Right atrium auricular region (tissue), 2 donors: ENCODE results near the gene AGBL5. TPM values are rescaled to one million over a fixed set of nuclear protein-coding genes. Genes with fewer than 3 reads are reported as not detected.

ENCODE experiments used
- DNase-seq: peaks from one replicate; pipeline ENCODE4 v3.0.0-alpha.2; 2019; ENCODE audit warnings: low spot score
- H3K27ac ChIP-seq, 2 donors: fragments of 200-600 bp; sonication (generic); 1 replicate in 1 of 2; 2 replicates in 1 of 2; pipeline ENCODE4 v1.5.1; 2016 to 2019
- H3K27me3 ChIP-seq, 2 donors: fragments of 200-600 bp; sonication (generic); one replicate each; pipeline versions ENCODE4 v1.5.1 to v1.6.0; 2017 to 2019
- H3K36me3 ChIP-seq: fragments of 200-600 bp; sonication (generic); one replicate; pipeline ENCODE4 v1.5.1; 2016
- H3K4me1 ChIP-seq, 2 donors: fragments of 200-600 bp; sonication (generic); one replicate each; pipeline versions ENCODE4 v1.5.1 to v1.6.0; 2017 to 2019
- H3K4me3 ChIP-seq, 2 donors: fragments of 200-600 bp; sonication (generic); 1 replicate in 1 of 2; 2 replicates in 1 of 2; pipeline ENCODE4 v1.5.1; 2017 to 2019; ENCODE audit warnings: mild to moderate bottlenecking in 1 of 2, moderate library complexity in 1 of 2
- H3K9me3 ChIP-seq, 2 donors: fragments of 200-600 bp; sonication (generic); one replicate each; pipeline ENCODE4 v1.5.1; 2019
- CTCF ChIP-seq, 2 donors: fragments of 200-600 bp; sonication (generic); IDR thresholded peaks; one replicate each; pipeline ENCODE4 v1.5.1; 2019; ENCODE audit warnings: antibody characterized with exemption in 2 of 2
- total RNA-seq, 2 donors: library from RNA; depleted of rRNA; stranded (reverse); fragments of >200 nt; gene quantifications; one replicate each; pipeline ENCODE4 v1.1.0, GENCODE V29; 2016

The AGBL5 gene
- total RNA-seq, 2 donors from 2014 or later = 8.1 to 9.3 TPM

- DNase-seq = no peak
Observed at GRCh38 chr2:27094353-27094984, 43.0 kb downstream of the AGBL5 start.

GRCh38 chr2:27095427-27095744 lies 43.9 kb downstream of the AGBL5 start:
- DNase-seq = no peak
- Histone ChIP-seq H3K27ac (no peak overlapping the region), H3K4me1 (peaks cover 0 to 15% of the 10 kb centered on the region in 2 donors), H3K9me3 (no peaks in the 10 kb centered on the region), H3K27me3 (no peaks in the 10 kb centered on the region), H3K36me3 (no peaks in the 10 kb centered on the region), H3K4me3 (no peak overlapping the region)
- TF ChIP-seq CTCF (IDR thresholded peaks at IDR 0.05) = no peak

More at GRCh38 chr2:27094353-27094984, 43.0 kb downstream of the AGBL5 start:
- no peak overlapping the region for H3K27ac ChIP-seq
- no peak for TF ChIP-seq CTCF (IDR thresholded peaks at IDR 0.05)
- no peaks in the 10 kb centered on the region for H3K27me3 ChIP-seq
- no peaks in the 10 kb centered on the region for H3K36me3 ChIP-seq
- H3K4me3 ChIP-seq = no peak overlapping the region
- no peaks in the 10 kb centered on the region for H3K9me3 ChIP-seq
- peaks cover 0 to 15% of the 10 kb centered on the region in 2 donors for H3K4me1 ChIP-seq

DNA sequence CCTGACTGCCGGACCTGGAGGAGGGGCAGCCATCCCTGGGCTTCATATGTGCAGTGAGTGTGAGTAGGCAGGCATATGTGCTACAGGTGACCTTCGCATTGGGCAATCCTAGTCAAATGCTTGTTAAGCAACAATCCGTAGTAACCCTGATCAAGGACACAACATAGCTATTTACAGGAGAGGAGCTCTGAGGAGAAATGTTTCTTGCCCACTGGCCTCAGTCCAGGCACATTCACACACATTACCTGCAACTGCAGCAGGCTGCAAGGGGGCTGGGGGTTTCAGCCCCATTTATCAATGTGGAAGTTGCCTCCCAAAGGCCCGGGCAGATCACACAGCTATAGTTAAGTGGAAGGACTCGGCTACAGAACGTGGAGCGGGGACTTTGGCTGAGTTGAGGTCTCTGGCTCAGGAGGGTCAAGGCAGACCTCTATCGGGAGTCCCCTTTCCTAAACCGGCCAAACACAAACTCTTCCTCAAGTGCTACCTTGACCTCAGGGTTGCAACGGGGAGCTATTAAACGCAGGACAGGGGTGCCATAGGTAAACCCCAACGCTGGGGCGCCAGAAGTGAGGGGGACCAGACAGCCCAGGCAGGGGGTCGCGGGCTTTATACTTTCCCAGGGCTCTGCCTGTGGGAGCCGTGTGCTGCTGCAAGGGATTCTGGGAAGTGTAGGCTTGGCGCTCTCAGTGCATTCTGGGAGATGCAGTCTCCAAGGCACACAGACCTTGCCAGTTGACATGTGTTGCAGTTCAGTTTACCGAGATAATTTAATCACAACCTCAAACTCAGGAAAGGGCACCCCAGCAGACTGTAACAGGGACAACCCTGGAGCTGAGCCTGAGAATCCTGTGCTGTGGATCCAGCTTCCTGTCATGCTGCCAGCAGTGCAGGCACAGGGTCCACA lies 44.5 kb downstream of the AGBL5 start:
- H3K27ac ChIP-seq = peak overlapping the region in 1 of 2 donors; percentile 5
- H3K4me1 ChIP-seq = peaks cover 0 to 15% of the 10 kb centered on the region in 2 donors
- no peaks in the 10 kb centered on the region for H3K9me3 ChIP-seq
- TF ChIP-seq CTCF (IDR thresholded peaks at IDR 0.05) = no peak
- DNase-seq = peak; percentile 69
- no peaks in the 10 kb centered on the region for H3K27me3 ChIP-seq
- H3K4me3 ChIP-seq = peak overlapping the region; percentile 29 to 43
- no peaks in the 10 kb centered on the region for H3K36me3 ChIP-seq

GRCh38 chr2:27096748-27097297 lies 45.4 kb downstream of the AGBL5 start:
- Histone ChIP-seq H3K27me3 (no peaks in the 10 kb centered on the region), H3K4me1 (peaks cover 0 to 15% of the 10 kb centered on the region in 2 donors), H3K9me3 (no peaks in the 10 kb centered on the region), H3K27ac (peak overlapping the region in 1 of 2 donors; percentile 5), H3K36me3 (no peaks in the 10 kb centered on the region), H3K4me3 (no peak overlapping the region)
- TF ChIP-seq CTCF (IDR thresholded peaks at IDR 0.05) = no peak
- DNase-seq = no peak

DNA sequence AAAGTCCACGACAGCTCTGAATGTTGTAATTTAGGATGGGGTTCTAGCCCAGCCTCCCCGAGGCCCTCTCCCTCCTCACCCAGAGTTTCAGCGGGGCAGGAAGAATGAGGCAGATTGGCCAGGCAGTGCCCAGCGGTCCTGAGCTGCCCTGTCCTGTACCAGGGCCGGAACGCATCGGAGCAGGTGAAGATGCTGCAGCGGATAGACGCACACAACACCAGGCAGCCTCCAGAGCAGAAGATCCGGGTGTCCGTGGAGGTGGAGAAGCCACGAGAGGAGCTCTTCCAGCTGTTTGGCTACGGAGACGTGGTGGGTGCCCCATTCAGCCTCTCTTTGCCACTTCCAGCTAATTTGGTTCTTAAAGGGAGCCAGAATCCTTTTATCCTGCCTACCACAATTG lies 45.9 kb downstream of the AGBL5 start:
- Histone ChIP-seq H3K36me3 (no peaks in the 10 kb centered on the region), H3K27me3 (no peaks in the 10 kb centered on the region), H3K27ac (no peak overlapping the region), H3K4me1 (peaks cover 0 to 15% of the 10 kb centered on the region in 2 donors), H3K9me3 (no peaks in the 10 kb centered on the region), H3K4me3 (no peak overlapping the region)
- TF ChIP-seq CTCF (IDR thresholded peaks at IDR 0.05) = no peak
- DNase-seq = no peak
